HCT116 (cell line): Measurements from ENCODE around the gene PSMC6. TPM values are rescaled to one million over a fixed set of nuclear protein-coding genes. Genes with fewer than 3 reads are reported as not detected.
"Not testable (repeated sequence)": the region's sequence is repeated elsewhere in the genome, so short reads cannot be mapped to it uniquely, and the experiment has no call there.

Experiments used
- ATAC-seq: fragments of 200-7000 bp; cut with Tn5 transposase; 2 replicates; pipeline ENCODE4 v1.9.1; 2020; ENCODE audit warnings: mild to moderate bottlenecking, moderate library complexity
- BruUV-seq: library from RNA; stranded (reverse); fragments of 400-500 nt; replicated peaks from 2 replicates; lab custom pipeline; 2021; lab: Mats Ljungman, UMichigan
- CTCF ChIA-PET: fragments of 300-600 bp; sonication (Branson Sonifier 250); formaldehyde crosslinking; loops from one replicate; lab custom pipeline; 2021; ENCODE audit warnings: antibody characterized with exemption; lab: Charles Lee
- POLR2A ChIA-PET: fragments of 300-600, 350-600 bp; sonication (Branson Sonifier 250); formaldehyde crosslinking; loops from one replicate; lab custom pipeline; 2021; ENCODE audit warnings: antibody characterized with exemption; lab: Charles Lee
- RAD21 ChIA-PET, 2 experiments: fragments of 300-600 bp; sonication (Branson Sonifier 250); formaldehyde crosslinking; loops; one replicate each; lab custom pipeline; 2023; ENCODE audit warnings: low total read pairs in 2 of 2; ENCODE audit not compliant: uncharacterized antibody in 2 of 2, unreplicated experiment in 2 of 2, low non-redundant PET in 1 of 2; lab: Charles Lee
- DNase-seq: peaks from one replicate; pipeline ENCODE4 v3.0.0-alpha.2; 2010; ENCODE audit warnings: low read depth, low spot score
- H2AFZ ChIP-seq: fragments of 200-600 bp; shearing (Covaris generic), sonication (generic); 2 replicates; pipeline ENCODE4 v1.6.1; 2017; ENCODE audit warnings: low read depth, mixed run types, mixed read lengths, antibody characterized with exemption, low read length; ENCODE audit not compliant: poor library complexity, severe bottlenecking
- H3K27ac ChIP-seq: 2 replicates; pipeline ENCODE4 v1.5.1; 2012; ENCODE audit warnings: low read depth, low read length
- H3K27me3 ChIP-seq: fragments of 200-600 bp; sonication (generic); 2 replicates; pipeline ENCODE4 v1.6.1; 2016; ENCODE audit warnings: mixed run types, low read length, mixed read lengths; ENCODE audit not compliant: insufficient read depth
- H3K36me3 ChIP-seq, 2 experiments: fragments of 200-500 bp in 1 of 2; fragments of 200-600 bp in 1 of 2; sonication (Bioruptor generic) in 1 of 2; sonication (generic) in 1 of 2; 2 replicates each; pipeline versions ENCODE4 v1.5.1 to v1.6.1; 2014 to 2016; ENCODE audit warnings: low read length in 2 of 2, inconsistent platforms in 1 of 2, mixed read lengths in 1 of 2, mixed run types in 1 of 2; ENCODE audit not compliant: insufficient read depth in 2 of 2, control insufficient read depth in 1 of 2
- H3K4me1 ChIP-seq, 2 experiments: fragments of 200-600 bp in 1 of 2; sonication (generic) in 1 of 2; 2 replicates each; pipeline versions ENCODE4 v1.5.1 to v1.6.1; 2012 to 2017; ENCODE audit warnings: low read length in 2 of 2, inconsistent platforms in 1 of 2, mild to moderate bottlenecking in 1 of 2, mixed read lengths in 1 of 2, mixed run types in 1 of 2, moderate library complexity in 1 of 2; ENCODE audit not compliant: insufficient read depth in 2 of 2, control insufficient read depth in 1 of 2
- H3K4me2 ChIP-seq: fragments of 200-600 bp; sonication (generic); 2 replicates; pipeline ENCODE4 v1.6.1; 2017; ENCODE audit warnings: mixed run types, low read length, mixed read lengths
- H3K4me3 ChIP-seq, 2 experiments: fragments of 200-600 bp in 1 of 2; sonication (generic) in 1 of 2; replicated peaks in 1 of 2; 2 replicates each; pipeline ENCODE4 v1.5.1; 2011 to 2016; ENCODE audit warnings: low read length in 2 of 2, control low read depth in 1 of 2, low read depth in 1 of 2, mild to moderate bottlenecking in 1 of 2, mixed read lengths in 1 of 2, mixed run types in 1 of 2
- H3K79me2 ChIP-seq: fragments of 200-600 bp; sonication (generic); 2 replicates; pipeline ENCODE4 v1.6.1; 2017; ENCODE audit warnings: mild to moderate bottlenecking, mixed run types, low read length, moderate library complexity, mixed read lengths; ENCODE audit not compliant: insufficient read depth
- H3K9ac ChIP-seq: fragments of 200-600 bp; sonication (generic); 2 replicates; pipeline ENCODE4 v1.6.1; 2016; ENCODE audit warnings: low read length, mixed read lengths
- H3K9me2 ChIP-seq: fragments of 200-600 bp; sonication (generic), shearing (Covaris generic); 2 replicates; pipeline ENCODE4 v1.6.1; 2017; ENCODE audit warnings: mixed run types, mild to moderate bottlenecking, moderate library complexity; ENCODE audit not compliant: insufficient read depth
- H3K9me3 ChIP-seq, 2 experiments: fragments of 200-500 bp in 1 of 2; fragments of 200-600 bp in 1 of 2; sonication (Bioruptor generic) in 1 of 2; sonication (generic) in 1 of 2; 2 replicates each; pipeline ENCODE4 v1.6.1; 2014 to 2017; ENCODE audit warnings: low read length in 2 of 2, mixed read lengths in 2 of 2, inconsistent platforms in 1 of 2, low read depth in 1 of 2, mild to moderate bottlenecking in 1 of 2, mixed run types in 1 of 2, moderate library complexity in 1 of 2; ENCODE audit not compliant: control insufficient read depth in 1 of 2, insufficient read depth in 1 of 2
- H4K20me1 ChIP-seq: fragments of 200-600 bp; sonication (generic), shearing (Covaris generic); 2 replicates; pipeline ENCODE4 v1.6.1; 2017; ENCODE audit warnings: mixed run types, mild to moderate bottlenecking, moderate library complexity; ENCODE audit not compliant: insufficient read depth
- CBX3 ChIP-seq: IDR thresholded peaks from 2 replicates; pipeline ENCODE4 v1.6.1; 2012; ENCODE audit warnings: low read depth
- EGR1 ChIP-seq: IDR thresholded peaks from 2 replicates; pipeline ENCODE4 v1.6.1; 2012; ENCODE audit warnings: low read depth
- EZH2 ChIP-seq: fragments of 200-600 bp; sonication (generic); IDR thresholded peaks from 2 replicates; pipeline ENCODE4 v1.6.1; 2017; ENCODE audit warnings: antibody characterized with exemption, mixed run types
- JUND ChIP-seq: IDR thresholded peaks from 2 replicates; pipeline ENCODE4 v1.6.1; 2012
- POLR2AphosphoS5 ChIP-seq: IDR thresholded peaks from 2 replicates; pipeline ENCODE4 v1.6.1; 2011; ENCODE audit warnings: mild to moderate bottlenecking, low read depth, low read length, moderate library complexity
- SIN3A ChIP-seq: IDR thresholded peaks from 2 replicates; pipeline ENCODE4 v1.6.1; 2012; ENCODE audit warnings: low read depth
- SP1 ChIP-seq: IDR thresholded peaks from 2 replicates; pipeline ENCODE4 v1.6.1; 2012; ENCODE audit warnings: low read depth
- YY1 ChIP-seq: IDR thresholded peaks from 2 replicates; pipeline ENCODE4 v1.6.1; 2011; ENCODE audit warnings: low read length, low read depth, moderate library complexity, mild to moderate bottlenecking; ENCODE audit not compliant: insufficient replicate concordance; ENCODE audit errors: extremely low read depth
- ZNF274 ChIP-seq: fragments of 200-500 bp; sonication (Bioruptor generic); IDR thresholded peaks from 2 replicates; pipeline ENCODE4 v1.6.1; 2014; ENCODE audit warnings: mild to moderate bottlenecking, low read depth, low read length, inconsistent platforms
- intact Hi-C: fragments of 100-400 bp; cut with micrococcal nuclease; formaldehyde crosslinking; loops from 2 replicates; pipeline ENCODE4 v1.10.0; 2022
- total RNA-seq: library from RNA; stranded (reverse); gene quantifications from one replicate; pipeline ENCODE4 v1.2.1, GENCODE V29; 2021; ENCODE audit not compliant: unreplicated experiment
- TF ChIP-seq, protein P1 (sequence below): IDR thresholded peaks from 2 replicates; pipeline ENCODE4 v1.6.1; 2011; ENCODE audit warnings: mild to moderate bottlenecking, low read length, moderate library complexity; ENCODE audit not compliant: insufficient replicate concordance; ENCODE audit errors: extremely low read depth
- TF ChIP-seq, protein P2 (sequence below): IDR thresholded peaks from 2 replicates; pipeline ENCODE4 v1.6.1; 2012; ENCODE audit warnings: low read depth
- TF ChIP-seq, protein P3 (sequence below): IDR thresholded peaks from 2 replicates; pipeline ENCODE4 v1.6.1; 2012
- TF ChIP-seq, protein P4 (sequence below), 3 experiments: fragments of 200-600 bp in 1 of 3; sonication (generic) in 1 of 3; IDR thresholded peaks in 2 of 3; conservative IDR thresholded peaks in 1 of 3; 2 replicates each; pipeline ENCODE4 v1.5.1; 2012 to 2017; ENCODE audit warnings: low read depth in 2 of 3, low read length in 2 of 3, antibody characterized with exemption in 1 of 3, borderline replicate concordance in 1 of 3, control low read depth in 1 of 3, mild to moderate bottlenecking in 1 of 3, mixed read lengths in 1 of 3, mixed run types in 1 of 3, moderate library complexity in 1 of 3; ENCODE audit not compliant: insufficient read depth in 1 of 3

Gene PSMC6
- total RNA-seq, 1 experiment from 2014 or later = 71.7 TPM

DNA sequence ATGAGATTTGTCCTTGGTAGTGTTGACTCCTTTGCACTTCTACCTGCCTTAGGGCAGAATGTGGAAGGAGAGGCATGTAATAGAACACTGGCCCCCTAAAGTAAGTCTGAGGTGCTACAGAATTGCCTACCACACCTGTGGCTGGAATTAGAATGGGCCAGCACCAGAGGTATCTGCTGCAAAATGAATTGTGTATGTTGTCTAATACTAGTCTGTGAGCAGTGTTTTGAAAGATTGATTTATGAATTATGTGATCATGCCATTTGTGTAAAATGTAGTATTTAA is 17.3 kb downstream of the PSMC6 start:
- no peaks in the 10 kb centered on the region for H3K9me3 ChIP-seq
- no TSS peak for BruUV-seq
- no peak overlapping the region for H3K4me3 ChIP-seq
- intact Hi-C loops = no loop called here
- peaks cover 56 to 65% of the 10 kb centered on the region in 2 experiments for H3K36me3 ChIP-seq
- H3K79me2 ChIP-seq = peaks cover 53% of the 10 kb centered on the region
- peaks cover 15% of the 10 kb centered on the region; the same call in 1 of the 2 replicates for H4K20me1 ChIP-seq
- ChIA-PET RAD21 (no interaction called here), POLR2A (interaction anchor here (1.2 kb wide), 1 partner anchor 19 kb away, joined by 3 read pairs; no protein-coding TSS in a partner anchor), CTCF (no interaction called here)
- no peaks in the 10 kb centered on the region for H3K9me2 ChIP-seq
- H3K9ac ChIP-seq = no peak overlapping the region
- H3K4me1 ChIP-seq = peaks cover 2 to 3% of the 10 kb centered on the region in 2 experiments; a peak in 3 of 4 replicates
- H3K27me3 ChIP-seq = no peaks in the 10 kb centered on the region
- DNase-seq (no peak), ATAC-seq (peak; percentile 64)
- H2AFZ ChIP-seq = no peak overlapping the region
- H3K27ac ChIP-seq = no peak overlapping the region
- H3K4me2 ChIP-seq = no peak overlapping the region
- TF ChIP-seq SIN3A (no peak), EZH2 (no peak), POLR2AphosphoS5 (no peak), CBX3 (no peak), SP1 (no peak), ZNF274 (no peak), JUND (no peak), YY1 (no peak), EGR1 (no peak)
- TF ChIP-seq, protein P1, sequence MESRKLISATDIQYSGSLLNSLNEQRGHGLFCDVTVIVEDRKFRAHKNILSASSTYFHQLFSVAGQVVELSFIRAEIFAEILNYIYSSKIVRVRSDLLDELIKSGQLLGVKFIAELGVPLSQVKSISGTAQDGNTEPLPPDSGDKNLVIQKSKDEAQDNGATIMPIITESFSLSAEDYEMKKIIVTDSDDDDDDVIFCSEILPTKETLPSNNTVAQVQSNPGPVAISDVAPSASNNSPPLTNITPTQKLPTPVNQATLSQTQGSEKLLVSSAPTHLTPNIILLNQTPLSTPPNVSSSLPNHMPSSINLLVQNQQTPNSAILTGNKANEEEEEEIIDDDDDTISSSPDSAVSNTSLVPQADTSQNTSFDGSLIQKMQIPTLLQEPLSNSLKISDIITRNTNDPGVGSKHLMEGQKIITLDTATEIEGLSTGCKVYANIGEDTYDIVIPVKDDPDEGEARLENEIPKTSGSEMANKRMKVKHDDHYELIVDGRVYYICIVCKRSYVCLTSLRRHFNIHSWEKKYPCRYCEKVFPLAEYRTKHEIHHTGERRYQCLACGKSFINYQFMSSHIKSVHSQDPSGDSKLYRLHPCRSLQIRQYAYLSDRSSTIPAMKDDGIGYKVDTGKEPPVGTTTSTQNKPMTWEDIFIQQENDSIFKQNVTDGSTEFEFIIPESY = no peak
- TF ChIP-seq, protein P2, sequence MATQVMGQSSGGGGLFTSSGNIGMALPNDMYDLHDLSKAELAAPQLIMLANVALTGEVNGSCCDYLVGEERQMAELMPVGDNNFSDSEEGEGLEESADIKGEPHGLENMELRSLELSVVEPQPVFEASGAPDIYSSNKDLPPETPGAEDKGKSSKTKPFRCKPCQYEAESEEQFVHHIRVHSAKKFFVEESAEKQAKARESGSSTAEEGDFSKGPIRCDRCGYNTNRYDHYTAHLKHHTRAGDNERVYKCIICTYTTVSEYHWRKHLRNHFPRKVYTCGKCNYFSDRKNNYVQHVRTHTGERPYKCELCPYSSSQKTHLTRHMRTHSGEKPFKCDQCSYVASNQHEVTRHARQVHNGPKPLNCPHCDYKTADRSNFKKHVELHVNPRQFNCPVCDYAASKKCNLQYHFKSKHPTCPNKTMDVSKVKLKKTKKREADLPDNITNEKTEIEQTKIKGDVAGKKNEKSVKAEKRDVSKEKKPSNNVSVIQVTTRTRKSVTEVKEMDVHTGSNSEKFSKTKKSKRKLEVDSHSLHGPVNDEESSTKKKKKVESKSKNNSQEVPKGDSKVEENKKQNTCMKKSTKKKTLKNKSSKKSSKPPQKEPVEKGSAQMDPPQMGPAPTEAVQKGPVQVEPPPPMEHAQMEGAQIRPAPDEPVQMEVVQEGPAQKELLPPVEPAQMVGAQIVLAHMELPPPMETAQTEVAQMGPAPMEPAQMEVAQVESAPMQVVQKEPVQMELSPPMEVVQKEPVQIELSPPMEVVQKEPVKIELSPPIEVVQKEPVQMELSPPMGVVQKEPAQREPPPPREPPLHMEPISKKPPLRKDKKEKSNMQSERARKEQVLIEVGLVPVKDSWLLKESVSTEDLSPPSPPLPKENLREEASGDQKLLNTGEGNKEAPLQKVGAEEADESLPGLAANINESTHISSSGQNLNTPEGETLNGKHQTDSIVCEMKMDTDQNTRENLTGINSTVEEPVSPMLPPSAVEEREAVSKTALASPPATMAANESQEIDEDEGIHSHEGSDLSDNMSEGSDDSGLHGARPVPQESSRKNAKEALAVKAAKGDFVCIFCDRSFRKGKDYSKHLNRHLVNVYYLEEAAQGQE = no peak
- TF ChIP-seq, protein P3, sequence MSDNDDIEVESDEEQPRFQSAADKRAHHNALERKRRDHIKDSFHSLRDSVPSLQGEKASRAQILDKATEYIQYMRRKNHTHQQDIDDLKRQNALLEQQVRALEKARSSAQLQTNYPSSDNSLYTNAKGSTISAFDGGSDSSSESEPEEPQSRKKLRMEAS = no peak
- TF ChIP-seq, protein P4, sequence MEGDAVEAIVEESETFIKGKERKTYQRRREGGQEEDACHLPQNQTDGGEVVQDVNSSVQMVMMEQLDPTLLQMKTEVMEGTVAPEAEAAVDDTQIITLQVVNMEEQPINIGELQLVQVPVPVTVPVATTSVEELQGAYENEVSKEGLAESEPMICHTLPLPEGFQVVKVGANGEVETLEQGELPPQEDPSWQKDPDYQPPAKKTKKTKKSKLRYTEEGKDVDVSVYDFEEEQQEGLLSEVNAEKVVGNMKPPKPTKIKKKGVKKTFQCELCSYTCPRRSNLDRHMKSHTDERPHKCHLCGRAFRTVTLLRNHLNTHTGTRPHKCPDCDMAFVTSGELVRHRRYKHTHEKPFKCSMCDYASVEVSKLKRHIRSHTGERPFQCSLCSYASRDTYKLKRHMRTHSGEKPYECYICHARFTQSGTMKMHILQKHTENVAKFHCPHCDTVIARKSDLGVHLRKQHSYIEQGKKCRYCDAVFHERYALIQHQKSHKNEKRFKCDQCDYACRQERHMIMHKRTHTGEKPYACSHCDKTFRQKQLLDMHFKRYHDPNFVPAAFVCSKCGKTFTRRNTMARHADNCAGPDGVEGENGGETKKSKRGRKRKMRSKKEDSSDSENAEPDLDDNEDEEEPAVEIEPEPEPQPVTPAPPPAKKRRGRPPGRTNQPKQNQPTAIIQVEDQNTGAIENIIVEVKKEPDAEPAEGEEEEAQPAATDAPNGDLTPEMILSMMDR (IDR thresholded peaks at IDR 0.05 in 2 of 3, conservative IDR thresholded peaks at IDR 0.05 in 1 of 3; ENCODE audit: borderline replicate concordance in 1 of 3, insufficient read depth in 1 of 3, low read depth in 2 of 3, low read length in 2 of 3) = no peak

DNA sequence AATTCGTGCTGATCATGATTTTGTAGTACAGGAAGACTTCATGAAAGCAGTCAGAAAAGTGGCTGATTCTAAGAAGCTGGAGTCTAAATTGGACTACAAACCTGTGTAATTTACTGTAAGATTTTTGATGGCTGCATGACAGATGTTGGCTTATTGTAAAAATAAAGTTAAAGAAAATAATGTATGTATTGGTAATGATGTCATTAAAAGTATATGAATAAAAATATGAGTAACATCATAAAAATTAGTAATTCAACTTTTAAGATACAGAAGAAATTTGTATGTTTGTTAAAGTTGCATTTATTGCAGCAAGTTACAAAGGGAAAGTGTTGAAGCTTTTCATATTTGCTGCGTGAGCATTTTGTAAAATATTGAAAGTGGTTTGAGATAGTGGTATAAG is 20.5 kb downstream of the PSMC6 start:
- RAD21 ChIA-PET, intact Hi-C loops, CTCF ChIA-PET: not testable (repeated sequence)

More for the DNA sequence above, 20.5 kb downstream of the PSMC6 start:
- H3K79me2 ChIP-seq = peaks cover 50% of the 10 kb centered on the region
- peaks cover 11% of the 10 kb centered on the region; the same call in 1 of the 2 replicates for H4K20me1 ChIP-seq
- H3K4me3 ChIP-seq, H3K9me3 ChIP-seq, H3K9me2 ChIP-seq, H3K9ac ChIP-seq, H2AFZ ChIP-seq, BruUV-seq, DNase-seq, POLR2A ChIA-PET, H3K4me2 ChIP-seq, H3K27ac ChIP-seq, H3K27me3 ChIP-seq, ATAC-seq: not testable (repeated sequence)
- H3K4me1 ChIP-seq = peaks cover 6 to 14% of the 10 kb centered on the region in 2 experiments
- peaks cover 29 to 47% of the 10 kb centered on the region in 2 experiments; a peak in 3 of 4 replicates for H3K36me3 ChIP-seq
